GM12878 (cell line): ENCODE measurements around the gene PHLPP1. TPM values are rescaled to one million over a fixed set of nuclear protein-coding genes. Genes with fewer than 3 reads are reported as not detected.

Source experiments
- ATAC-seq: fragments of 200-7000 bp; cut with Tn5 transposase; 3 replicates; pipeline ENCODE4 v1.9.1; 2020; ENCODE audit warnings: mild to moderate bottlenecking, moderate library complexity
- BruUV-seq: library from RNA; stranded (reverse); fragments of 400-500 nt; replicated peaks from 2 replicates; lab custom pipeline; 2021; lab: Mats Ljungman, UMichigan
- CTCF ChIA-PET: fragments of 300-600 bp; sonication (Branson Sonifier 250); formaldehyde crosslinking; extraction: SDS; loops from one replicate; lab custom pipeline; 2021; ENCODE audit warnings: inconsistent platforms; lab: Yijun Ruan, JAX
- POLR2A ChIA-PET: fragments of 350-600 bp; formaldehyde crosslinking; extraction: SDS; loops from one replicate; lab custom pipeline; 2021; ENCODE audit warnings: inconsistent platforms; lab: Charles Lee
- RAD21 ChIA-PET: fragments of 300-600 bp; sonication (Branson Sonifier 250); formaldehyde crosslinking; loops from one replicate; lab custom pipeline; 2023; ENCODE audit warnings: antibody characterized with exemption; ENCODE audit not compliant: unreplicated experiment; lab: Charles Lee
- SMC1A ChIA-PET: fragments of 300-600 bp; sonication (Branson Sonifier 250); formaldehyde crosslinking; loops from one replicate; lab custom pipeline; 2023; ENCODE audit not compliant: unreplicated experiment, uncharacterized antibody; lab: Charles Lee
- DNase-seq: peaks from one replicate; pipeline ENCODE4 v3.0.0-alpha.2; 2011; ENCODE audit warnings: low read depth, low spot score
- FAIRE-seq: peaks from 3 replicates; lab custom pipeline; 2011; peaks lifted over from hg19 to GRCh38; lab: Jason Lieb, UNC
- H2AFZ ChIP-seq: 2 replicates; pipeline ENCODE4 v1.6.0; 2011; ENCODE audit warnings: low read depth, low read length, control low read depth; ENCODE audit not compliant: control insufficient read depth
- H3K27ac ChIP-seq: 2 replicates; pipeline ENCODE4 v1.5.1; 2011; ENCODE audit warnings: control low read depth; ENCODE audit not compliant: control insufficient read depth, insufficient read depth
- H3K27me3 ChIP-seq, 2 experiments: replicated peaks in 1 of 2; 2 replicates each; pipeline versions ENCODE4 v1.6.0 to v1.6.1; 2011; ENCODE audit warnings: low read length in 1 of 2; ENCODE audit not compliant: control insufficient read depth in 2 of 2, insufficient read depth in 2 of 2
- H3K36me3 ChIP-seq, 2 experiments: 2 replicates each; pipeline ENCODE4 v1.5.1; 2011; ENCODE audit warnings: low read length in 1 of 2; ENCODE audit not compliant: control insufficient read depth in 2 of 2, insufficient read depth in 2 of 2
- H3K4me1 ChIP-seq: 2 replicates; pipeline ENCODE4 v1.6.1; 2011; ENCODE audit warnings: mild to moderate bottlenecking, low read length, moderate library complexity, mixed read lengths; ENCODE audit not compliant: control insufficient read depth, insufficient read depth
- H3K4me2 ChIP-seq: 2 replicates; pipeline ENCODE4 v1.6.0; 2011; ENCODE audit warnings: control low read depth; ENCODE audit not compliant: control insufficient read depth, insufficient read depth
- H3K4me3 ChIP-seq: fragments of 200-600 bp; sonication (generic); 2 replicates; pipeline ENCODE4 v1.5.1; 2016
- H3K79me2 ChIP-seq: 2 replicates; pipeline ENCODE4 v1.6.0; 2011; ENCODE audit warnings: low read length; ENCODE audit not compliant: control insufficient read depth, insufficient read depth
- H3K9ac ChIP-seq: 2 replicates; pipeline ENCODE4 v1.8.0; 2011; ENCODE audit warnings: low read length, control low read depth, mixed read lengths; ENCODE audit not compliant: control insufficient read depth, insufficient read depth
- H3K9me3 ChIP-seq: replicated peaks from 3 replicates; pipeline ENCODE4 v1.5.1; 2011; ENCODE audit warnings: mild to moderate bottlenecking, low read length; ENCODE audit not compliant: control insufficient read depth, insufficient read depth
- H4K20me1 ChIP-seq: 2 replicates; pipeline ENCODE4 v1.6.0; 2011; ENCODE audit not compliant: control insufficient read depth, insufficient read depth
- ZNF274 ChIP-seq: IDR thresholded peaks from one replicate; pipeline ENCODE4 v1.8.0; 2011; ENCODE audit not compliant: insufficient read length, insufficient read depth
- WGBS: methylation state at CpG from one replicate; pipeline ENCODE4 v1.1.6; 2016; ENCODE audit warnings: low lambda C conversion rate; ENCODE audit not compliant: insufficient replicate concordance, insufficient coverage; ENCODE audit errors: missing lambda C conversion rate; 5-methylcytosine and 5-hydroxymethylcytosine counted together
- in situ Hi-C: fragments of 300-500 bp; cut with MboI; formaldehyde crosslinking; loops from 9 replicates; pipeline ENCODE4 v1.14.3; 2018; ENCODE audit warnings: mixed read lengths
- intact Hi-C: fragments of 100-400 bp; cut with micrococcal nuclease; formaldehyde crosslinking; loops from one replicate; pipeline ENCODE4 v1.14.2; 2022; ENCODE audit not compliant: unreplicated experiment
- polyA plus RNA-seq, 11 experiments: library from polyadenylated mRNA; depleted of rRNA in 4 of 11; unstranded in 6 of 11; stranded (reverse) in 5 of 11; fragments of >200 nt; fragmentation: Nextera tagmentation in 4 of 11; fragmentation: Illumina TruSeq in 1 of 11; extraction: Ambion mirVana in 4 of 11; extraction: Trizol in 1 of 11; gene quantifications; 1 replicate in 1 of 11; 2 replicates in 10 of 11; pipeline versions ENCODE4 v1.2.1 to v1.2.3, GENCODE V29; 2011 to 2016; ENCODE audit warnings: inconsistent platforms in 2 of 11, missing spikeins in 2 of 11, low read depth in 1 of 11
- total RNA-seq, 4 experiments: library from RNA; depleted of rRNA in 3 of 4; stranded (reverse); fragments of >200 nt in 3 of 4; fragmentation: Illumina TruSeq in 1 of 4; extraction: Trizol in 1 of 4; gene quantifications; 2 replicates each; pipeline versions ENCODE4 v1.2.1 to v1.2.3, GENCODE V29; 2013 to 2021
- TF ChIP-seq, protein P1 (sequence below): fragments of 450-650 bp; IDR thresholded peaks from 2 replicates; pipeline ENCODE4 v1.6.1; 2018; ENCODE audit warnings: borderline replicate concordance, mild to moderate bottlenecking; ENCODE audit not compliant: partially characterized antibody

The PHLPP1 gene
- total and polyA plus RNA-seq, 10 of the 15 experiments (the other 5 are each of a cell fraction or from before 2014, with no cell fraction given) = 0.42 to 7.0 (median 1.9) TPM

DNA sequence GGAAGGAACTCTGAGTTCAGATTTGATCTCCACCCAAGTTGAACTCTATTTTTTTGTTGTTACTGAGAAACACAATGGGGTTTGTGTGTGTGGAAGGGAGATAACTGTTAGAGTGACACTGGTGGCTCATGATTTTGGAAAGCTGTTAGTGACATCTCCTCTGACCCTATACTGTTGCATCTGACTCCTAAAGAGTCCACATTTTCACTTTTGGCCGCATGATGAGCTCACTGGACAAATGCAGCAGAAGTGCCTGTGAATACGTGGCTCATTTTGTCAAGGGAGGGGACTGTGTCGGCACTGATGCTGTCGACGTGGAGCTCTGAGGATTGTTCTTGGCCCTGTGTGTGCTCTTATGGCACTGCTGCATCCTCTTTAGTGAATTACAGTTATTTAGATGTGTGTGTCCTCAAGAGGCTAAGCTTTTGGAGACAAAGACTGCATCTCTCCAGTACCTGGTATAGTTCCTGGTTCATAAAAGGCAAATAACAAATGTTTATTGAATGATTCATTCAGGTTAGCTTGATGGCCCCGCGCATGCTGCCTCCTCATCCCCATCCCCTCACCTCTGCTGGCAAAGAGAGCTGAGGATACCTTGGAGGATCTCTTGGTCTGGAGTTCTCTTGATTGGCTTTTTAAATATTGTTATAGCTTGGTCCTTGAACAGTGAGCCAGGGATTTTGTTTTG is 135.4 kb downstream of the PHLPP1 start (continued):
- TF ChIP-seq, protein P1, sequence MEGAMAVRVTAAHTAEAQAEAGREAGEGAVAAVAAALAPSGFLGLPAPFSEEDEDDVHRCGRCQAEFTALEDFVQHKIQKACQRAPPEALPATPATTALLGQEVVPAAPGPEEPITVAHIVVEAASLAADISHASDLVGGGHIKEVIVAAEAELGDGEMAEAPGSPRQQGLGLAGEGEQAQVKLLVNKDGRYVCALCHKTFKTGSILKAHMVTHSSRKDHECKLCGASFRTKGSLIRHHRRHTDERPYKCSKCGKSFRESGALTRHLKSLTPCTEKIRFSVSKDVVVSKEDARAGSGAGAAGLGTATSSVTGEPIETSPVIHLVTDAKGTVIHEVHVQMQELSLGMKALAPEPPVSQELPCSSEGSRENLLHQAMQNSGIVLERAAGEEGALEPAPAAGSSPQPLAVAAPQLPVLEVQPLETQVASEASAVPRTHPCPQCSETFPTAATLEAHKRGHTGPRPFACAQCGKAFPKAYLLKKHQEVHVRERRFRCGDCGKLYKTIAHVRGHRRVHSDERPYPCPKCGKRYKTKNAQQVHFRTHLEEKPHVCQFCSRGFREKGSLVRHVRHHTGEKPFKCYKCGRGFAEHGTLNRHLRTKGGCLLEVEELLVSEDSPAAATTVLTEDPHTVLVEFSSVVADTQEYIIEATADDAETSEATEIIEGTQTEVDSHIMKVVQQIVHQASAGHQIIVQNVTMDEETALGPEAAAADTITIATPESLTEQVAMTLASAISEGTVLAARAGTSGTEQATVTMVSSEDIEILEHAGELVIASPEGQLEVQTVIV = no peak

DNA sequence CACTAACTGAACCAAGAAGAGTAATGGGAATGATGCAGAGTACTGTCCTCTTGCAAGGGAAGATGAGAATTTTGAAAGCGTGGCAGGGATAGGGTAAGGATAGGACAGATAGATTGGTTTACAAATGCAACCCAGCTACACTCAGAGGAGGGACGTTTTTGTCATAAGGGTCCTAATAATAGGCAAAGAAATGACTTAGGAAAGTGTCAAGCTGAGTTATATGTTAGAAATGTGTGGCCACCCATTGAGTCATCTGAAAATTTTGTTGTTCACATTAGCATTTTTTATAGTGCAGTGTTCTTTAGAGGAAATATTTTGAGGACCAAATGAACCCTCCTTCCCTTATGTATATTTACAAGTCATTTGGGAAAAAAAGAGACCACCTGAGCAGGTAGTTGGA is 137.5 kb downstream of the PHLPP1 start:
- H3K4me2 ChIP-seq = no peak overlapping the region
- SMC1A ChIA-PET = no interaction called here
- POLR2A ChIA-PET = no interaction called here
- no peaks in the 10 kb centered on the region; the same call in 1 of the 2 replicates for H3K4me1 ChIP-seq
- no peak for ATAC-seq
- no peak for DNase-seq
- BruUV-seq = no TSS peak
- H3K9ac ChIP-seq = no peak overlapping the region
- no peaks in the 10 kb centered on the region for H3K27me3 ChIP-seq
- H3K27ac ChIP-seq = no peak overlapping the region
- FAIRE-seq = no peak
- 18% methylated on average over 2 of the region's 2 CpGs for WGBS
- no peak for TF ChIP-seq ZNF274
- no peaks in the 10 kb centered on the region for H3K36me3 ChIP-seq
- intact Hi-C loops (no loop called here), in situ Hi-C loops (no loop called here)
- no peak overlapping the region for H2AFZ ChIP-seq
- H4K20me1 ChIP-seq = no peaks in the 10 kb centered on the region
- no peak overlapping the region for H3K4me3 ChIP-seq
- RAD21 ChIA-PET = no interaction called here
- CTCF ChIA-PET = interaction anchor here (1.0 kb wide), 1 partner anchor 9 kb away, joined by 3 read pairs; no protein-coding TSS in a partner anchor
- H3K79me2 ChIP-seq = no peaks in the 10 kb centered on the region
- H3K9me3 ChIP-seq = no peaks in the 10 kb centered on the region
